Measurements from ENCODE around the gene SLX9.

Gene SLX9, protein sequence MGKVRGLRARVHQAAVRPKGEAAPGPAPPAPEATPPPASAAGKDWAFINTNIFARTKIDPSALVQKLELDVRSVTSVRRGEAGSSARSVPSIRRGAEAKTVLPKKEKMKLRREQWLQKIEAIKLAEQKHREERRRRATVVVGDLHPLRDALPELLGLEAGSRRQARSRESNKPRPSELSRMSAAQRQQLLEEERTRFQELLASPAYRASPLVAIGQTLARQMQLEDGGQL

DNA sequence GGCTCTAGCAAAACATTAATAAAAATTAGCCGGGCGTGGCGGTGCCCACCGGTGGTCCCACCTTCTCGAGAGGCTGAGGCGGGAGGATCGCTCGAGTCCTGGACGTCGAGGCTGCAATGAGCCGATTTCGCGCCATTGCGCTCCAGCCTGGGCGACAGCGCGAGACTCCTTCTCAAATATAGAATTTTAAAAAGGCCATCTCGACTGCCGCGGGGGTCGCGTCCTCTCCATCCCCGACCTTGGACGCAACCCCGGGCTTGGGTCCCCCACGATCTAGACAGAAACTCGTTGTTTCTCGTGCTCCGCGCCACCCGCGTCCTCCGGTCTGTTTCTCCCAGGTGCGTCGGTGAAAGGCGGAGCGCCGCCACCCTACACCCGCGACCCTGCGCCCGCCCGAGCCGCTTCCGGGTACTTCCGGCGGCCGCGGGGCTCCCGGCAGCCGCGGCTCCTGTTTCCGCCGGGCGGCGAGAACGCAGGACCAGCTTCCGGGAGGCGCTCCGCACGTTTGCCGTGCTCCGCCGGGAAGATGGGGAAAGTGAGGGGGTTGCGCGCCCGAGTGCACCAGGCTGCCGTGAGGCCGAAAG, at the start of gene SLX9:
SLX9 (plus strand) TSS at position 498 of the 584 bp plus-strand sequence; CDS start at position 527, 29 bp downstream.
- peak; percentile 33 for FAIRE-seq

DNA sequence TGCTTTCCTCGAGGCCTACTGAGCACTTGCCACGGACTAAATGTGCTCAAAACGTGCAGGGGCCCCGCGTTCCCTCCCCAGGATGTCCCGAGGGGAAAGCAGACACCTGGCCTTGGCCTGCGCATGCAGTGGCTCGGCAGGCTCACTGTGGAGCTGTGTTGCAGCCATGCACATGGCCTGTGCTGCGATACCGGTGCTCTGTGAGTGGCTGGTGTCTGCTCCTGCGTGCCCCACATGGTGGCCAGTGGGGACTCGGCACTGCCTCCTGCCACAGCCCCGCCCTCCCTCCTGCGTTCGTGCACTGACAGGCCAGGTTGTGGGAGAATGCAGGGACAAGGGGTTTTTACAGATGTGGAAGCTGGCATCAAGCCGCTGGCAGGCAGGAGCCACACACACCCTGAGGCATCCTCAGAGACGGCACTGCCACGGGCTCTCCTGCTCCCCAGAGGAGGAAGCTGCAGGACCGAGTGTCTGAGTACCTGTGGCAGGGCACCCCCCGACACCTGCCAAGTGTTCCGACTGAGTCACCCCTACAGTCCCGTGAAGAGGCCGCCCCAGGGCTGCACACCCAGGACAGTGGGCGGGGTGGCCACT, 49.4 kb upstream of the SLX9 start:
- DNase-seq (ENCODE audit: insufficient read length, low spot score), result no peak
- FAIRE-seq, result no peak

More for the DNA sequence above, at the start of gene SLX9:
- DNase-seq (ENCODE audit: insufficient read length, low spot score), result peak; percentile 96

DNA sequence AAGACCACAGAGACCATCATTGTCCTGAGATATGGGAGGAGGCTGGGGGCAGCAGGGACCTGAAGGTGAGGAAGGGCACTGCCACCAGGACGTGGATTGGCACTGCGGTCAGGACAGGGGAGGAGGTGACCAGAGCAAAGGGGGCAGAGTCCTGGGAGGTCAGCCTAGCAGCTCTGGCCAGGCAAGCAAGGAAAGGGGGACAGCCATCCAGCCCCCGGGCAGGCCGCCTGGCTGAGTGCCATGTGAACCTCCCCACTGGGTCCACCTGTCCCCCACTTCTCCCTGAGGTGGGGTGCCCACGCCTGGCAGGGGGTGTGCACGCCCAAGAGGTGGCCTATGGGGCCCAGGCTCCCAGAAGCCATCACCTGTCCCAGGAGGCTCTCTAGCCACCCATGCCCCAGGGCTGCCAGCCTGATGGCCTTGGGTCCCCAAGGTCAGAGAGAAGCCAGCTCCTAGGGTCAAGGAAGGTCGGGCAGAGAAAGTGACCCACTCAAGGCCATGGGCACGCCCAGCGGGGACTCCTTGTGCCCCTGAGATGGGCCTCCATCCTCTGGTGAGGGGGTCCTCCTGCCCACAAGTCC, 48.8 kb upstream of the SLX9 start:
- DNase-seq (ENCODE audit: insufficient read length, low spot score), result no peak
- no peak for FAIRE-seq

DNA sequence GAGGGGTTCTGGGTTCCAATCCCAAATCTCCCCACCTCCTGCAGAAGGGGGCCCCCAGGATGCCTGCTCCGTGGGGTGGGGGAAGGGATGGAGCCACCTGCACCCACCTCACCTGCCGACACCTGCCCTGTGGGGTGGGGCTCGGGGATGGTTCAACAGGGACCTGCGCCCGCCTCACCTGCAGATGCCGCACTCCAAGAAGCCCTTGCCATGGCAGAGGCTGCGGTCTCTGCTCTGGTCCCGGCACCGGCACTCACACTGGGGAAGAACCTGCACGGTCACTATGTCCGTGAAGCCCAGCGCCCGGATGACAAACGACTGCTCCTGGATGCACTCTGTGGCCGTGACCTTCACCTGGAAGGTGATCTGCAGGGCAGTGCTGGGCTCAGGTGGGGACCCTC, 48.2 kb upstream of the SLX9 start:
- FAIRE-seq (no peak), DNase-seq (ENCODE audit: insufficient read length, low spot score) (no peak)

DNA sequence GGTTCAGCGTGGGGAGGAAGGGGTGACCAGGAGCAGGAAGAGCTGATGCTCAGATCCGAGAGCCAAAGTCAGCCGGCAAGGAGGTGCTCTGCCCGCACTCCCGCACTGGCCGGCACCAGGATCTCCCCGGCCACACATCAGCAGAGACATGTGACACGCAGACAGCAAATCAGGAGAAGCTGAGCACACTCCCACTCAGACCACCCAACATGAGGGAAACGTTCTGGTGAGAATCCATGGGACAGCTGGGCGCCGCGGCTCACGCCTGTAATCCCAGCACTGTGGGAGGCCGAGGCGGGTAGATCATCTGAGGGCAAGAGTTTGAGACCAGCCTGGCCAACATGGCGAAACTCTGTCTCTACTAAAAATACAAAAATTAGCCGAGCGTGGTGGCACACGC, 47.7 kb upstream of the SLX9 start:
- FAIRE-seq (no peak), DNase-seq (ENCODE audit: insufficient read length, low spot score) (no peak)

DNA sequence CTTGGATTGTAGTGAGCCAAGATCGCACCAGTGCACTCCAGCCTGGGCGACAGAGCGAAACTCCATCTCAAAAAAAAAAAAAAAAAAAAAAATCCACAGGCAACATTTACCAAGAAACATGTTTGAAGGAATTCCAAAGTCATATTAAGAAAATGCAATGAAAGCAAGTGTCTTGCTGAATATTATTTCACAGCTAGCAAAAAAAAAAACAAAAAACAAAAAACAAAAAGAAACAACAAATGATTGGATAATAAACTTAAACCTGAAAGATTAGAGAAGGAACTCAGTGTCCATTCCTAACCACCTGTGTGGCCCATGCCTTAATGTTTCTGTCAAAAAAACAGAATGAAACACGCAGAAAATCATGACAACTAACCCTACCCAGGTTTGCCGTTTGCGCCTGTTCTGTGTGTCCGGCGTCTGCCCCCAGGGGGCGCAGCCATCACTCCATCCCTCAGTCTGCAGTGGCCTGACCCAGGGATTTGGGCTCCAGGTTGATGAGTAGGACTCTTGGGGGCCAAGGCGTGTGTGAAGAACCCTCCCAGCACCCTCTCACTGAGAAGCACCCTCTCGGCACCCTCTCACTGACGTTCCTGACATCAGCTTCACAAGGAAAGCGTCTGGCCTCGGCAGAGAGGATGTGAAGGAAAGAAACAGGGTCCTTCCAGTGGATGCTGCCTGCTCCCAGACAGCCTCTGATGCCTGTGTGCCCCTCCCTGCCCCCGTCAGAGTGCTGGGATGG, 47.1 kb upstream of the SLX9 start:
- FAIRE-seq, result peak; percentile 82
- DNase-seq (ENCODE audit: insufficient read length, low spot score), result peak; percentile 84

DNA sequence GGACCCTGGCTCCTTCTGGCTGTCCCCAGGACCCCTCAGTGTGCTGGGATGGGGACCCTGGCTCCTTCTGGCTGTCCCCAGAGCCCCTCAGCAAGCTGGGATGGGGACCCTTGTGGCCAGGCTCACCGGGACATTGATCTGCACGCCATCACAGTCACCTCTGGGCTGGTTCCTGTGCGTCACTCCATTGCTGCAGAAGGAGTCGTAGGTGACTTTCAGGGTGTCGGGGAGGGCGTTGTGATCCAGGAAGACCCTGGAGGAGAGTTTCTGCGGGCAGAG, 46.6 kb upstream of the SLX9 start:
- no peak for FAIRE-seq

DNA sequence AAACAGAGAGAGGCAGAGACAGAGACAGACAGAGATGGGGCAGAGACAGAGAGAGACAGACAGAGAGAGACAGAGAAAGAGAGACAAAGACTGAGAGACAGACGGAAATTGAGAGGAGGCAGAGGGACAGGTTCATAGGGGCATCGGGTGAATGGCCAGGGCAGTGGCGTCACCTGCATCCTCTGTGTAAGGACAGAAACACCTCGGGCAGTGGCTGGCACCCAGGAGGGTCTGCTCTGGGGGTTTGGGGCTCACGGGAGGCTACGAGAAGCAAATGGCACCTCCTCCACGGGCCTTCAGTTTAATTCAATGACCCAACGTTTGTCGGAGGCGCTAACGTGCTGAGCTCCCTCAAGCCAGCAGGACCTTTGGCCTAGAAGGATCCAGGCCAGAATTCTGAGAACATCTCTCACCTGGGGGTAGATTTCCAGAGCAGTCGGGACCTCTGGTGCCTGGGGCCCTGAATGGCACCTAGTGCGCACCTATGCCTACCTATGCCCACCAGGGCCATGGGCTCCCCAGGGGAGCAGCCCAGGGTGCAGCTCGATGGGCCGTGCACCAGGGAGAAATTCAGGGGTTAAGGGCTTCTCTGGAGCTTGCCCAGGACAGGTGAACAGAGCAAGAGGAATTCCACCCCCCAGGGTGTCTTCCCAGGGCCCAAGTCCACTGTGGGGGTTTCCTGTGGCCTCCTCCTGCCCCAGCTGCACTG, 45.7 kb upstream of the SLX9 start:
- FAIRE-seq (no peak), DNase-seq (ENCODE audit: insufficient read length, low spot score) (no peak)

More for the DNA sequence above, 46.6 kb upstream of the SLX9 start:
- no peak for DNase-seq (ENCODE audit: insufficient read length, low spot score)

DNA sequence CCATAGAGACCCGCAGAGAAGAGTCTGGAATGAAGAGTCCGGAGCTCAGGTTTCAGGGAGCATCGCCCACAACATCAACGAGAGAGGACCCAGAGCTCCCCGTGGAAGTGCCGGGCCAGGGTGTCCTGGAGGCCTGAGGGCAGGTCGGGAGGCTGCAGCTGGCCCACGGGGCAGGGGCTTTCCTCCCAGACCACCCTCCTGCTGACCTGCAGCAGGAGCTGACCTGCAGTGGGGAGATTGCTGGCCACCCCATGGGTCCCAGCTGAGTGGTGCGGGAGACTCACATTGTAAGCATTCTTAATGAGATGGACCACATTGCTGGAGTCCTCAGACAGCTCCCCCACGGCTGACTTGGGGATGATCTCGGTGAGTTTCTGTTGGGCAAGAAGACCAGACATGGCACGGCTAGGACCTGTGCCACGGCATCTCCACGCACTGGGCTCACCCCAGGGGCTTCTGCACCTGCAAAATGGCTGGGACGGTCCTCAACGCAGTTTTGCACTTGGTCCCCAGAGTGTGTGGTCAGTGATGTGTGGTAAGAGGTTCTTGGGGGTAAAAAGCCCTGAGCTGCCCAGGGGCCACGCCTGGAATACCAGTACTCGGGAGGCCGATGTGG, 45.0 kb upstream of the SLX9 start:
- FAIRE-seq (no peak), DNase-seq (ENCODE audit: insufficient read length, low spot score) (no peak)

DNA sequence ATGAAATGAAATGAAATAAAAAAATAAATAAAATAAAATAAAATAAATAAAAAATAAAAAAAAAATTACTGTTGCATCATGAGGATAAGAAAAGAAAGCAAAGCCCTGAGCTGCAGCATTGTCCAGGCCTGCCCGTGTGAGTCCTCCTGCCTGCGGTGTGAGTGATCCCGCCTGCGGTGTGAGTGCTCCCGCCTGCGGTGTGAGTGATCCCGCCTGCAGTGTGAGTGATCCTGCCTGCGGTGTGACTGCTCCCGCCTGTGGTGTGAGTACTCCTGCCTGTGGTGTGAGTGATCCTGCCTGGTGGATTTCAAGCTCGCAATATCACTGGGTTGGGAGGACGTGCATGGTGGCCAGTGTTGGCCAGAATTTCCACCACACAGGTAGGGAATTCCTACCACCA, 44.0 kb upstream of the SLX9 start:
- FAIRE-seq (no peak), DNase-seq (ENCODE audit: insufficient read length, low spot score) (no peak)

DNA sequence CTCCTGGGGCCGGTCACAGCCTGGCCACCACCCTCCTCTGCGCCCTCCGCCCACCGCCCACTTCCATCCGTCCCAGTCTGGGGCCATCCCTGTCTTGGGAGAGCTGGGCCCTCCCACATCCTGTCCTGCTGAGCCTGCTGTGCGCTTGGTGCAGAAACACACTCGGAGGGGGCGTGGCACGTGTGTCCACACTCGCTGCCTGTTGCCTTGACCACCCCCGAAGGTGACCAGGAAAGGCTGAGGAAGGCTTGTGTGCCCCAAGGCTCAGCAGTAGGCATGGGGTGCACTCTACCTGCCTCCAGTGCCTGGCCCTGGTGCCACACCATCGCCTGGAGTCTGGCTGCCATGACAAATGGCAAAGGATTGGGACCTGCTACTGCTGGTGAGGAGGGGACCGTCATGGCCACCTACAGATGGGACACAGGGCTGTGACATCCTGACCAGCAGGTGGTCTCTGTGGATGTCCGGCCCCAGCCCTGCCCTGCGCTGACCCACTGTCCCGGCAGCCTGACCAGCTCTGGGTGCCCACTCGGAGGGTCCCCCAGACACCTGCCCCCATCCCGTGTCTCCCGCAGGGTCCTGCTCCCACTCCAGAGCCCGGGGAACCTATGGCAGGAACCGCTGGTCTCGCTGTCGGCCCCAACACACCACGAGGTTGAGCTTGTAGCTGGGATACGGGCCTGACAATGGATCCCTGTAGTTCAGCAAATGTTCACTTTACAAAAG, 43.1 kb upstream of the SLX9 start:
- FAIRE-seq (no peak), DNase-seq (ENCODE audit: insufficient read length, low spot score) (no peak)

DNA sequence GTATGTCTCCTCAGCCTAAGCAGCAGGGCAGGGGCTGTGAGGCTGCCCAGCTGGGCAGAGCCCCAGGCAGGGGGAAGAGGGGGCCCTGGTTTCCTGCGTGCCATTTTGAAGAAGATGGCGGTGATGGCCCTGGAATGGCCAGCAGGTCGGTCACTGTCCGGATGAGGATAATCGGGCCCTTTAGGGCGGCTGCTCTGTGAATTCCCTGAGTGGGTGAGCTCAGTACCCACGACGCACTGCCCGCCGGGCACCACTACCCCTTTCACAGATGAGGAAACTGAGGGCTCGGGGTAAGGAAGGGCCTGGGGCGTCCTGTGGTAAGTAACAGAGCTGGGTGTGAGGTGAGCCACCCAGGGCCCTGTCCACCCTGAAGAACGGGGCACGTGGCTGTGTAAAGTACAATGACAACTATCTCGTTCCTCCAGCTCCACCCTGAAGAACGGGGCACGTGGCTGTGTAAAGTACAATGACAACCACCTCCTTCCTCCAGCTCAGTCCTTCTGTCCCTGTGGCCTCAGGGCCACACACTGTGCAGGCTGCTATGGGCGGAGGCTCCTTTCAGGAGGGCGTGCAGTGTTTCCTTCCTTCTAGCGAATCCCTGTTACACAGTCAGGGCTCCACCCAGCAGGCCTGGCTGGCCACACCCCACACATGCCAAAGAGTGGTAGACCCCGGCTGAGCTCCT, 42.4 kb upstream of the SLX9 start:
- FAIRE-seq (no peak), DNase-seq (ENCODE audit: insufficient read length, low spot score) (no peak)

DNA sequence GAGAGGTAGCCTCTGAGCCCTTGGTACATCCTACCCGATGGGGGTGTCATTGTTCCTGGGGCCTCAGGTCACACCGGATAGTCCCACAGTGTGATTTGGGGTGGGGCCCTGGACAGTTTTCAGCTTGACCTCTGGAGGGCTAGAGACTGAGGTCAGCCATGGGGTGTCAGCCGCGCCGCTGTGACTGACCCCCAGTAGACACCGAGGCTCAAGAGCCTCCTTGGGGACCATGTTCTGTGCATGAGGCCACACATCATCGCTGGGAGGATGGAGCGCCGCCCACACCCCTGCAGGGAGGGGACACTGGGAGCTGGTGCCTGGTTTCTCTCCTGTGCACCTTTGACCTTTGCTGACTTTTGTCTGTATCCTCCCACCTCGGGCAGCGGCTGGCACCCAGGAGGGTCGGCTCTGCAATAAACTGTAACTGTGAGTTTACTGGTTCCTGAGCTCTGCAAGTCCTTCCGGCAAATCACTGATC, 41.8 kb upstream of the SLX9 start:
- no peak for DNase-seq (ENCODE audit: insufficient read length, low spot score)
- FAIRE-seq, result no peak

DNA sequence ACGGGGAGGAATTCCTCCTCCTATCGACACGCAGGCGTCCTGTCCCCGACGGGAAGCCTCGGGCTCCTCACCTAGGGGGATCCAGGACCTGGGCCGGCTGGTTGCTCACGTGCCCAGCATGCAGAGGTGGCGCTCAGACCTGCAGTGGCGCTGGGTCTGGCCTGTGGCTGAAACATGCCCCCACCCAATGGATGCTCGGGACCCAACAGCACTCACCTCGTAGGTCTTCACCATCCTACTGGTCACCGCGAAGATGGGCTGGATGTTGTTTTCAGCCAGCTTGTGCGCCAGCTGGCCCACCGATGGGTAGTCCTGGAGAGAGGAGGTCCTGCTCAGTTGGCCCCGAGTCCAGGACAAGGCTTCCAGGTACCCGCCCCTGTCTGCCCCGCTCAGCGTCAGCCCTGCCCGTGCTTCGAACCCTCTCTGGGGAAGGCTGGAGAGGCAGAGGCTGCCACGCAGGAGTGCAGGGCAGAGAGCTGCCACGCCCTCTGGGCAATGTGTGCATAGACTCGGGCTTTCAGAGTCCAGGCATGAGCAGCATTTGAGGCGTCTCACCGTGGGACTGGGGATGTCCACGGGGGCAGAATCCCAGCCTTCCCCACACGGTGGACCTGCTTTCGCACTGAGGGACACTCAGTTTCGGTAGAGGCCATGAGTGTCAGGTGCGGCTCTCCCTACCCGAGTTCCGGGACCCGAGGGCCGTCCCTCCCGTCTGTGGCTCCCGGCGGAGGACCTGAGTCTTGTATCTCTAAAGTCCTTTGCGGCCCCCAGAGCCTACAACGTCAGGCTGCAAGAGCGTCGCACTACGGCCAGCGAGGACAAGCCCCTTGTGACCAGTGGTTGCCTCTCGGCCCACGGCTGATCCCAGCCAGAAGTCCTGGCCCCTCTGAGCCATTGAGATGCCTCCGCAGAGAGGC, 40.7 kb upstream of the SLX9 start:
- FAIRE-seq, result no peak
- DNase-seq (ENCODE audit: insufficient read length, low spot score), result no peak

DNA sequence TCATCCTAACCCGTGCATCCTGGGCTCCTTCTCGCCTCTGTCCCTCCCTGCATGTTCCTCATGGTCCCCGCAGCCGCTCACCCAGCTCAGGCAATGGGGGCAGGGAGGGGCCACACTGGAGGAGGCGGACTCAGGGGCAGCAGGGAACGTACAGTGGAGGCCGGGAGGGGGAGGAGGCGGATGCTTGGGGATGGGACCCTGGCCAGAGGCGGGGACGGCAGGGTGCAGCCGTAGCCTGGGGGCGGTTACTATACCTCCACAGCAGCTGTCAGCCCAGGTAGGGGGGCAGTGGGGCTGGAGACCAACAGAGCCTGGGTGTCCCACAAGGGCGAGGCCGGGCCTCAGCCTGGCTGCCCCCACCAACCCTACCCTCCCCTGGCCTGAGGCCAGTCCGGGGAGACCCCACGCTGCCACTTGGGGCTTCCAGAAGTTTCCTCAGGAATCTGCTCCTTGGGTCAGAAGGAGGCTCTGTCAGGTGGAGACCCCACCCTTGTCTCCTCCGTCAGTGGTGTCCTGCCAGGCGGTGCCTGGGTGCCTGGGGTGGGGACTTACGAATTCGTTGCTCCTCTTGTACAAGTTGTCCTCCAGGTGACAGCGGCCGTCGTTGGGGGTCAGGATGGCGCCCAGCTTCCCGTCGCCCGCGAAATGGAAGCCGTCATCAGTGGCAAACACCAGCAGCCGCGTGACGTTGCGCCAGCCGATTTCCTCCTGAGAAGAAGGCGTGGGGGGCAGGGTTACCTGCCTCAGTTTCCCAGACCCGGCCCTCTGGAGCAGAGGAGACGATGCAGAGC, 39.9 kb upstream of the SLX9 start:
- FAIRE-seq (no peak), DNase-seq (ENCODE audit: insufficient read length, low spot score) (no peak)

DNA sequence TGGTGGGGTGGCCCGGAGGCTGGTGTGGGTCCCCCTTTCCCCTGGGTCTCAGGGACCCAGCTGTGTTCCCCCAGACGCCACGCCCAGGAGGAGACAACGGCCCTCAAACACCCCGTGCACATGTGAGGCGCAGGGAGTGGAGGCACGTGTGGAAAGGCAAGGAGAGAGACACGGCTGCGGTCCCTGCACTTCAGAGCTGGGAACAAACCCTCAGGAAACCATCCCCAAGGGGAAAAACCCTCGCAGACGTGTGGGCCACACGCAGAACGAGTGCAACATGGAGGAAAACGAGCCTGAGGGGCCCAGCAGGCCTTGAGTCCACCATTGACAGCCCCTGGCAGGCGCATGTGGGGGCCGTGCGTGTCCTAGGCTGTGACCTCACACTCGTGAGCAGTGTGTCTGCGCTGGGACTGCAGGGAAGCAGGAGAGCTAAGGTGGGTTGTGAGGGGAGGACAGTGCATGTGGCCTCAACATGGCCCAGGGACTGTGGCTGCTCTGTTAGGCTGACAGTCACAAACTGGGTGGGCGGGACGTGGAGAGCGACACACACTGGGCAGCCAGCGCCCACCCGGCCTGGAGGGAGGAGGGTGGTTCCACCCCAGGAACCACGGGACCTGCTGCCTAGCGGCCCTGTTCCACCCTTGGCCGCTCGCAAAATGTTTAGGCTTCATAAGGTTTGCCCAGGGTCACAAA, 39.1 kb upstream of the SLX9 start:
- DNase-seq (ENCODE audit: insufficient read length, low spot score) (no peak), FAIRE-seq (no peak)

Measured in GM19239 (cell line).